GDM1 (cell line): ENCODE data around the gene TRDMT1.

Source experiments
- DNase-seq: peaks from one replicate; lab custom pipeline; 2025; lab: John Stamatoyannopoulos, UW

Gene TRDMT1

GRCh38 chr10:17098012-17098411 lies 103.5 kb downstream of the TRDMT1 start:
- DNase-seq: no peak
